HEK293 (cell line): ENCODE results near the gene ADAMTSL4.

Experiments used
- CTCF ChIA-PET: fragments of 350-600 bp; formaldehyde crosslinking; extraction: SDS; loops from one replicate; lab custom pipeline; 2021; ENCODE audit warnings: antibody characterized with exemption; lab: Yijun Ruan, JAX
- POLR2A ChIA-PET: fragments of 300-600 bp; formaldehyde crosslinking; extraction: SDS; loops from one replicate; lab custom pipeline; 2020; ENCODE audit warnings: antibody characterized with exemption, inconsistent platforms; lab: Yijun Ruan, JAX
- H3K27ac ChIP-seq: fragments of 200-500 bp; sonication (Bioruptor generic); 2 replicates; pipeline ENCODE4 v1.5.1; 2014; ENCODE audit warnings: low read depth, low read length, control low read depth, inconsistent platforms; ENCODE audit errors: extremely low read depth
- H3K36me3 ChIP-seq, 2 experiments: fragments of 200-500 bp in 1 of 2; sonication (Bioruptor generic) in 1 of 2; 1 replicate in 1 of 2; 2 replicates in 1 of 2; pipeline ENCODE4 v1.5.1; 2014 to 2017; ENCODE audit warnings: inconsistent platforms in 2 of 2, low read length in 2 of 2; ENCODE audit not compliant: control insufficient read depth in 2 of 2, insufficient read depth in 1 of 2
- H3K4me1 ChIP-seq: fragments of 200-500 bp; sonication (Bioruptor generic); 2 replicates; pipeline ENCODE4 v1.5.1; 2014; ENCODE audit warnings: mild to moderate bottlenecking, low read length, inconsistent platforms; ENCODE audit not compliant: control insufficient read depth, insufficient read depth
- H3K4me3 ChIP-seq: 2 replicates; pipeline ENCODE4 v1.5.1; 2011; ENCODE audit warnings: low read depth, mild to moderate bottlenecking, control low read depth, low read length, moderate library complexity
- H3K9me3 ChIP-seq: fragments of 200-500 bp; sonication (Bioruptor generic); 2 replicates; pipeline ENCODE4 v1.5.1; 2014; ENCODE audit warnings: low read depth, low read length, inconsistent platforms; ENCODE audit not compliant: control insufficient read depth, insufficient read depth
- GFI1B ChIP-seq: fragments of 450-650 bp; formaldehyde crosslinking; IDR thresholded peaks from 2 replicates; pipeline ENCODE4 v1.5.1; 2016; ENCODE audit warnings: missing biosample characterization, missing genetic modification characterization
- HIC1 ChIP-seq: fragments of 450-650 bp; formaldehyde crosslinking; IDR thresholded peaks from 2 replicates; pipeline ENCODE4 v1.5.1; 2016; ENCODE audit warnings: missing biosample characterization, missing genetic modification characterization
- IKZF3 ChIP-seq: fragments of 450-650 bp; IDR thresholded peaks from 2 replicates; pipeline ENCODE4 v1.5.0; 2018; ENCODE audit warnings: missing biosample characterization, mild to moderate bottlenecking, missing genetic modification characterization, moderate library complexity
- PRDM4 ChIP-seq: fragments of 450-650 bp; formaldehyde crosslinking; IDR thresholded peaks from 2 replicates; pipeline ENCODE4 v1.5.1; 2017; ENCODE audit warnings: missing biosample characterization, missing genetic modification characterization
- ZBTB21 ChIP-seq: fragments of 450-650 bp; formaldehyde crosslinking; IDR thresholded peaks from 2 replicates; pipeline ENCODE4 v1.5.1; 2017; ENCODE audit warnings: missing biosample characterization, missing genetic modification characterization
- ZFP41 ChIP-seq: fragments of 450-650 bp; formaldehyde crosslinking; IDR thresholded peaks from 2 replicates; pipeline ENCODE4 v1.5.1; 2016; ENCODE audit warnings: missing biosample characterization, missing genetic modification characterization, borderline replicate concordance
- ZNF121 ChIP-seq: fragments of 450-650 bp; formaldehyde crosslinking; IDR thresholded peaks from 2 replicates; pipeline ENCODE4 v1.5.1; 2016; ENCODE audit warnings: missing biosample characterization, missing genetic modification characterization
- ZNF221 ChIP-seq: fragments of 450-650 bp; formaldehyde crosslinking; IDR thresholded peaks from 2 replicates; pipeline ENCODE4 v1.5.1; 2017; ENCODE audit warnings: missing biosample characterization, missing genetic modification characterization, borderline replicate concordance
- ZNF24 ChIP-seq: fragments of 450-650 bp; formaldehyde crosslinking; IDR thresholded peaks from 2 replicates; pipeline ENCODE4 v1.5.1; 2016; ENCODE audit warnings: missing biosample characterization, missing genetic modification characterization
- ZNF354C ChIP-seq: fragments of 450-650 bp; formaldehyde crosslinking; IDR thresholded peaks from 2 replicates; pipeline ENCODE4 v1.5.1; 2016; ENCODE audit warnings: missing biosample characterization, missing genetic modification characterization, low read depth, borderline replicate concordance
- ZNF404 ChIP-seq: fragments of 450-650 bp; formaldehyde crosslinking; IDR thresholded peaks from 2 replicates; pipeline ENCODE4 v1.5.1; 2017; ENCODE audit warnings: missing biosample characterization, missing genetic modification characterization
- ZNF449 ChIP-seq: fragments of 450-650 bp; formaldehyde crosslinking; IDR thresholded peaks from 2 replicates; pipeline ENCODE4 v1.5.1; 2017; ENCODE audit warnings: missing biosample characterization, mild to moderate bottlenecking, missing genetic modification characterization, moderate library complexity
- ZNF513 ChIP-seq: fragments of 450-650 bp; IDR thresholded peaks from 2 replicates; pipeline ENCODE4 v1.5.1; 2018; ENCODE audit warnings: missing biosample characterization, missing genetic modification characterization
- ZNF514 ChIP-seq: fragments of 450-650 bp; formaldehyde crosslinking; IDR thresholded peaks from 2 replicates; pipeline ENCODE4 v1.5.1; 2016; ENCODE audit warnings: missing biosample characterization, missing genetic modification characterization
- ZNF555 ChIP-seq: fragments of 450-650 bp; formaldehyde crosslinking; conservative IDR thresholded peaks from 2 replicates; pipeline ENCODE4 v1.5.1; 2017; ENCODE audit warnings: missing biosample characterization, mild to moderate bottlenecking, missing genetic modification characterization, inconsistent platforms
- ZNF560 ChIP-seq: fragments of 450-650 bp; formaldehyde crosslinking; IDR thresholded peaks from 2 replicates; pipeline ENCODE4 v1.5.1; 2017; ENCODE audit warnings: missing biosample characterization, missing genetic modification characterization, borderline replicate concordance
- ZNF571 ChIP-seq: fragments of 450-650 bp; formaldehyde crosslinking; IDR thresholded peaks from 2 replicates; pipeline ENCODE4 v1.5.0; 2017; ENCODE audit warnings: missing biosample characterization, missing genetic modification characterization
- ZNF645 ChIP-seq: fragments of 450-650 bp; formaldehyde crosslinking; IDR thresholded peaks from 2 replicates; pipeline ENCODE4; 2016; ENCODE audit warnings: missing biosample characterization, missing genetic modification characterization

Gene ADAMTSL4

GRCh38 chr1:150574260-150575071 lies 25.3 kb downstream of the ADAMTSL4 start:
- H3K36me3 ChIP-seq = peaks cover 0 to 65% of the 10 kb centered on the region in 2 experiments
- ChIA-PET CTCF (interaction anchor here (0.6 to 14.0 kb wide), 3 partner anchors 15 to 251 kb away, joined by 3 to 135 read pairs (median 3); no protein-coding TSS in a partner anchor), POLR2A (interaction anchor here (13.5 kb wide), 1 partner anchor 12 kb away, joined by 272 read pairs; no protein-coding TSS in a partner anchor)
- no peak overlapping the region for H3K4me3 ChIP-seq
- no peak overlapping the region for H3K27ac ChIP-seq
- H3K4me1 ChIP-seq = no peaks in the 10 kb centered on the region
- no peaks in the 10 kb centered on the region for H3K9me3 ChIP-seq
- TF ChIP-seq GFI1B (no peak), ZNF221 (tag by site-specific recombination) (no peak), ZNF513 (tag by site-specific recombination) (no peak), ZNF404 (tag by site-specific recombination) (no peak), HIC1 (no peak), ZNF560 (tag by site-specific recombination) (no peak), ZBTB21 (tag by site-specific recombination) (no peak), ZNF555 (no peak), ZNF514 (tag by site-specific recombination) (no peak), ZNF645 (tag by site-specific recombination) (no peak), ZNF354C (tag by site-specific recombination) (no peak), ZNF449 (tag by site-specific recombination) (no peak)

GRCh38 chr1:150575072-150575489 lies 25.9 kb downstream of the ADAMTSL4 start:
- CTCF ChIA-PET = interaction anchor here (14.0 kb wide), 1 partner anchor 16 kb away, joined by 135 read pairs; no protein-coding TSS in a partner anchor
- Histone ChIP-seq H3K36me3 (peaks cover 0 to 65% of the 10 kb centered on the region in 2 experiments), H3K9me3 (no peaks in the 10 kb centered on the region), H3K27ac (no peak overlapping the region), H3K4me1 (no peaks in the 10 kb centered on the region), H3K4me3 (no peak overlapping the region)
- POLR2A ChIA-PET = interaction anchor here (13.5 kb wide), 1 partner anchor 13 kb away, joined by 272 read pairs; no protein-coding TSS in a partner anchor
- no peak for TF ChIP-seq ZNF513 (tag by site-specific recombination)
- TF ChIP-seq ZNF571 = no peak
- TF ChIP-seq ZFP41 (tag by site-specific recombination) = no peak
- no peak for TF ChIP-seq PRDM4 (tag by site-specific recombination)
- TF ChIP-seq IKZF3 (tag by site-specific recombination) = no peak
- no peak for TF ChIP-seq ZNF24 (tag by site-specific recombination)
- no peak for TF ChIP-seq ZNF121 (tag by site-specific recombination)
